ENCODE measurements around the gene ADGRV1. TPM values are rescaled to one million over a fixed set of nuclear protein-coding genes. Genes with fewer than 3 reads are reported as not detected.

The ADGRV1 gene
- total RNA-seq, 1 donor from 2014 or later = 0.99 TPM

- H3K9me3 Mint-ChIP-seq (ENCODE audit: unreplicated experiment) = no peaks in the 10 kb centered on the region
- TF ChIP-seq CTCF (IDR thresholded peaks at IDR 0.05) = no peak
- no peak overlapping the region for H3K27ac Mint-ChIP-seq (ENCODE audit: unreplicated experiment)
- peaks cover 90% of the 10 kb centered on the region for H3K27me3 Mint-ChIP-seq (ENCODE audit: unreplicated experiment)
- no peak for DNase-seq (ENCODE audit: extremely low spot score, unreplicated experiment)
- H3K4me1 Mint-ChIP-seq (ENCODE audit: unreplicated experiment) = peaks cover 9% of the 10 kb centered on the region
- H3K36me3 Mint-ChIP-seq (ENCODE audit: unreplicated experiment) = no peaks in the 10 kb centered on the region
- no peak overlapping the region for H3K4me3 Mint-ChIP-seq (ENCODE audit: unreplicated experiment)
Measured at GRCh38 chr5:90557391-90557790, 1.2 kb upstream of the ADGRV1 start.

- no peaks in the 10 kb centered on the region for H3K36me3 Mint-ChIP-seq (ENCODE audit: unreplicated experiment)
- peak overlapping the region; percentile 67 for H3K4me3 Mint-ChIP-seq (ENCODE audit: unreplicated experiment)
- peaks cover 9% of the 10 kb centered on the region for H3K4me1 Mint-ChIP-seq (ENCODE audit: unreplicated experiment)
- peaks cover 90% of the 10 kb centered on the region for H3K27me3 Mint-ChIP-seq (ENCODE audit: unreplicated experiment)
- DNase-seq (ENCODE audit: extremely low spot score, unreplicated experiment) = no peak
- no peak for TF ChIP-seq CTCF (IDR thresholded peaks at IDR 0.05)
- H3K9me3 Mint-ChIP-seq (ENCODE audit: unreplicated experiment) = no peaks in the 10 kb centered on the region
- no peak overlapping the region for H3K27ac Mint-ChIP-seq (ENCODE audit: unreplicated experiment)
Measured at GRCh38 chr5:90557871-90558270, 726 bp upstream of the ADGRV1 start.

- Mint-ChIP-seq H3K27me3 (ENCODE audit: unreplicated experiment) (peaks cover 87% of the 10 kb centered on the region), H3K9me3 (ENCODE audit: unreplicated experiment) (no peaks in the 10 kb centered on the region), H3K27ac (ENCODE audit: unreplicated experiment) (no peak overlapping the region), H3K4me3 (ENCODE audit: unreplicated experiment) (no peak overlapping the region), H3K4me1 (ENCODE audit: unreplicated experiment) (peaks cover 9% of the 10 kb centered on the region), H3K36me3 (ENCODE audit: unreplicated experiment) (no peaks in the 10 kb centered on the region)
- DNase-seq (ENCODE audit: extremely low spot score, unreplicated experiment) = no peak
- TF ChIP-seq CTCF (IDR thresholded peaks at IDR 0.05) = no peak
Measured at GRCh38 chr5:90560771-90561170, 2.2 kb downstream of the ADGRV1 start.

GRCh38 chr5:90561766-90562165 is 3.2 kb downstream of the ADGRV1 start:
- Mint-ChIP-seq H3K27me3 (ENCODE audit: unreplicated experiment) (peaks cover 84% of the 10 kb centered on the region), H3K36me3 (ENCODE audit: unreplicated experiment) (no peaks in the 10 kb centered on the region), H3K4me1 (ENCODE audit: unreplicated experiment) (peaks cover 9% of the 10 kb centered on the region), H3K9me3 (ENCODE audit: unreplicated experiment) (no peaks in the 10 kb centered on the region), H3K4me3 (ENCODE audit: unreplicated experiment) (no peak overlapping the region), H3K27ac (ENCODE audit: unreplicated experiment) (no peak overlapping the region)
- TF ChIP-seq CTCF (IDR thresholded peaks at IDR 0.05) = no peak
- DNase-seq (ENCODE audit: extremely low spot score, unreplicated experiment) = no peak

GRCh38 chr5:90562341-90562740 is 3.7 kb downstream of the ADGRV1 start:
- no peak overlapping the region for H3K4me3 Mint-ChIP-seq (ENCODE audit: unreplicated experiment)
- DNase-seq (ENCODE audit: extremely low spot score, unreplicated experiment) = no peak

More at GRCh38 chr5:90562341-90562740, 3.7 kb downstream of the ADGRV1 start:
- Mint-ChIP-seq H3K27ac (ENCODE audit: unreplicated experiment) (no peak overlapping the region), H3K36me3 (ENCODE audit: unreplicated experiment) (no peaks in the 10 kb centered on the region), H3K27me3 (ENCODE audit: unreplicated experiment) (peaks cover 82% of the 10 kb centered on the region), H3K4me1 (ENCODE audit: unreplicated experiment) (peaks cover 9% of the 10 kb centered on the region), H3K9me3 (ENCODE audit: unreplicated experiment) (no peaks in the 10 kb centered on the region)
- TF ChIP-seq CTCF (IDR thresholded peaks at IDR 0.05) = no peak
